ENCODE results near the gene OPHN1. TPM values are rescaled to one million over a fixed set of nuclear protein-coding genes. Genes with fewer than 3 reads are reported as not detected.

OPHN1 gene
- polyA plus RNA-seq, 1 experiment, result 5.9 TPM

GRCh38 chrX:68048774-68049173 lies 384.5 kb downstream of the OPHN1 start:
- no peak overlapping the region for H3K4me3 ChIP-seq (ENCODE audit: low read depth, low read length)
- no peak for DNase-seq (ENCODE audit: low read depth)
- ChIA-PET CTCF (no interaction called here), POLR2A (no interaction called here)
- TF ChIP-seq, protein P1, sequence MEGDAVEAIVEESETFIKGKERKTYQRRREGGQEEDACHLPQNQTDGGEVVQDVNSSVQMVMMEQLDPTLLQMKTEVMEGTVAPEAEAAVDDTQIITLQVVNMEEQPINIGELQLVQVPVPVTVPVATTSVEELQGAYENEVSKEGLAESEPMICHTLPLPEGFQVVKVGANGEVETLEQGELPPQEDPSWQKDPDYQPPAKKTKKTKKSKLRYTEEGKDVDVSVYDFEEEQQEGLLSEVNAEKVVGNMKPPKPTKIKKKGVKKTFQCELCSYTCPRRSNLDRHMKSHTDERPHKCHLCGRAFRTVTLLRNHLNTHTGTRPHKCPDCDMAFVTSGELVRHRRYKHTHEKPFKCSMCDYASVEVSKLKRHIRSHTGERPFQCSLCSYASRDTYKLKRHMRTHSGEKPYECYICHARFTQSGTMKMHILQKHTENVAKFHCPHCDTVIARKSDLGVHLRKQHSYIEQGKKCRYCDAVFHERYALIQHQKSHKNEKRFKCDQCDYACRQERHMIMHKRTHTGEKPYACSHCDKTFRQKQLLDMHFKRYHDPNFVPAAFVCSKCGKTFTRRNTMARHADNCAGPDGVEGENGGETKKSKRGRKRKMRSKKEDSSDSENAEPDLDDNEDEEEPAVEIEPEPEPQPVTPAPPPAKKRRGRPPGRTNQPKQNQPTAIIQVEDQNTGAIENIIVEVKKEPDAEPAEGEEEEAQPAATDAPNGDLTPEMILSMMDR (IDR thresholded peaks at IDR 0.05; ENCODE audit: insufficient read depth, low read depth, low read length), result no peak
- H3K36me3 ChIP-seq (ENCODE audit: control insufficient read depth, insufficient read depth, low read length), result no peaks in the 10 kb centered on the region
- H3K27me3 ChIP-seq (ENCODE audit: control insufficient read depth, insufficient read depth, low read length), result no peaks in the 10 kb centered on the region

- TF ChIP-seq, protein P1 (IDR thresholded peaks at IDR 0.05; ENCODE audit: insufficient read depth, low read depth, low read length), result no peak
- DNase-seq (ENCODE audit: low read depth), result no peak
- ChIA-PET CTCF (no interaction called here), POLR2A (no interaction called here)
- Histone ChIP-seq H3K4me3 (ENCODE audit: low read depth, low read length) (no peak overlapping the region), H3K27me3 (ENCODE audit: control insufficient read depth, insufficient read depth, low read length) (no peaks in the 10 kb centered on the region), H3K36me3 (ENCODE audit: control insufficient read depth, insufficient read depth, low read length) (no peaks in the 10 kb centered on the region)
Measured at GRCh38 chrX:68045008-68045577, 388.2 kb downstream of the OPHN1 start.

DNA sequence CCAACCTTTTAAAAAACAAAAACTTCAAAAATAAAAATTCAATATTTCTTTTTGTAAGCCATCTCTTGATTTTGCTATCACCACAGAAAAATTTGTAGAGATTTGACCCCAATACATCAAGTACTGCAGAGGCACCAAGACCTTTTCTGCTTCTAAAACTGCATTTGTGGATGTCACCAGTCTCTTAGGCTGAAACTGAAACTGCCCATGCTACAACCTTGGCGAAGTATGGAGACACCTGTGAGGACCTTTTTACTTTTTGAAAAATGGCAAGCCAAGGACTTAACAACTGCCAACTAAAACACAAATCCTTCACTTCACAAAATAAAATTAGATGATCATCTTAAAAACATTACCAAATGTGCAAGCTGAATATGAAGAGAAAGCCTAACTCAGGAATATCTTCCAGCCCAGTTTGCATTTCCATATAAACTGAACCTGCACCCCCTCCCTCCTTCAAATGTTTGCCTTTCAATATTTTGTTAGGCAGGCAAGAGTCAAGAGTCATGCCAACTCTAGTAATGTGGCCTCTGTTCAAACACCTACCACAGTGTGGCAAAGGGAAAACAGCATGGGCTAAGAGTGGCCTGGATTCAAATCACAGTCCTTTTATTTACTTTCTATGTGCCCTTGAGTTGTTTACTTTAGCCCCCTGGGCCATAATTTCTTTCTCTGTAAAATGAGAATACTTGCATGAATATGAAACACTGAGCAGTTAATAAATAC lies 389.4 kb downstream of the OPHN1 start:
- Histone ChIP-seq H3K36me3 (ENCODE audit: control insufficient read depth, insufficient read depth, low read length) (no peaks in the 10 kb centered on the region), H3K27me3 (ENCODE audit: control insufficient read depth, insufficient read depth, low read length) (no peaks in the 10 kb centered on the region), H3K4me3 (ENCODE audit: low read depth, low read length) (no peak overlapping the region)
- DNase-seq (ENCODE audit: low read depth), result no peak
- CTCF ChIA-PET, result no interaction called here
- POLR2A ChIA-PET, result no interaction called here
- TF ChIP-seq, protein P1 (IDR thresholded peaks at IDR 0.05; ENCODE audit: insufficient read depth, low read depth, low read length), result no peak

GRCh38 chrX:68041110-68041509 lies 392.2 kb downstream of the OPHN1 start:
- POLR2A ChIA-PET, result no interaction called here
- CTCF ChIA-PET, result no interaction called here
- DNase-seq (ENCODE audit: low read depth), result no peak
- H3K4me3 ChIP-seq (ENCODE audit: low read depth, low read length), result no peak overlapping the region
- TF ChIP-seq, protein P1 (IDR thresholded peaks at IDR 0.05; ENCODE audit: insufficient read depth, low read depth, low read length), result no peak
- H3K36me3 ChIP-seq (ENCODE audit: control insufficient read depth, insufficient read depth, low read length), result no peaks in the 10 kb centered on the region
- H3K27me3 ChIP-seq (ENCODE audit: control insufficient read depth, insufficient read depth, low read length), result no peaks in the 10 kb centered on the region

- ChIA-PET CTCF (interaction anchor here (0.6 to 4.2 kb wide), 20 partner anchors 8 to 456 kb away, joined by 3 to 36 read pairs (median 3); no protein-coding TSS in a partner anchor), POLR2A (no interaction called here)
- Histone ChIP-seq H3K27me3 (ENCODE audit: control insufficient read depth, insufficient read depth, low read length) (no peaks in the 10 kb centered on the region), H3K36me3 (ENCODE audit: control insufficient read depth, insufficient read depth, low read length) (no peaks in the 10 kb centered on the region), H3K4me3 (ENCODE audit: low read depth, low read length) (no peak overlapping the region)
- DNase-seq (ENCODE audit: low read depth), result no peak
- TF ChIP-seq, protein P1 (IDR thresholded peaks at IDR 0.05; ENCODE audit: insufficient read depth, low read depth, low read length), result peak; percentile 74
Measured at GRCh38 chrX:68018248-68019203, 414.8 kb downstream of the OPHN1 start.

Data from BJ (cell line).